NCI-H2029 (cell line): ENCODE measurements around the gene MRPL44.
"Not testable (repeated sequence)": the region's sequence is repeated elsewhere in the genome, so short reads cannot be mapped to it uniquely, and the experiment has no call there.

Experiments
- DNase-seq: peaks from one replicate; lab custom pipeline; 2025; lab: John Stamatoyannopoulos, UW

MRPL44 gene

DNA sequence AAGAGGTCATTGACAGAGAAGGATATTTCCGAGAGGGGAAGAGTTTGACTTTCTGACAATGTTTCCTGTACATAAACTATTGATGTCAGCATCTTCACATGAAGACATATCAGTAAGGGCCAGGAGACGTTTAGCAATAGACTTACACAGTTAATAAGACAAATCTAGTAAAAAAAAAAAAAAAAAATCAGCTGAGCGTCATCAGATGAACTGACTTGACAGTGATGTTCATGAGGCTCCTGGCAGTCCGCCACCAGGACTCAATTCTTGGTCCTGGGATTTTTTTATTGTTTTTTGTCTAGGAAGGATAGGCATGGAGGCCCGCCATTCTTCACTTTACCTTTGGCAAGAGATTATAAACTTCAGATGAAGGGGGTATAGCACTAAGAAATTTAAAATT lies 14.5 kb downstream of the MRPL44 start:
- no peak for DNase-seq

DNA sequence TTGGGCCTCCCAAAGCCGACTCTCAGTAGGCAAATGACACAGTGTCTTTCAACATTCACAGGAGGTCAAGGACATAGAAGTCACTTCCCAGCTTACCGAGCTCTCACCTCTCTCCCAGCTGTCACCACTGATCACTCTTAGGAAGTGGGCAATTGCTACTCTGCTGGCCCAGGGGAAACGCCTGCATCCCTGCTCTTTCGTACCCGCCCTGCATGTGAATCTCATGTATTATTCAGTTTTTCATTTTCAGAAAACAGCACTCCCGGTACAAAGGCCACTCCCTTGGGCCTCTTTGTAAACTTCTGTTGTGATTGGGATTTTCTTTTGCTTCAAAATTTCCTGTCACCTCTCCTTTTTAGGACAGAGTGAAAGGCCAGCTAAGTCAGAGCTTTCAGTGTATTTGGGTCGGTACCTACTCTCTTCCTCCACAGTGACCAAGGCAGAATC lies 15.4 kb downstream of the MRPL44 start:
- DNase-seq = no peak

DNA sequence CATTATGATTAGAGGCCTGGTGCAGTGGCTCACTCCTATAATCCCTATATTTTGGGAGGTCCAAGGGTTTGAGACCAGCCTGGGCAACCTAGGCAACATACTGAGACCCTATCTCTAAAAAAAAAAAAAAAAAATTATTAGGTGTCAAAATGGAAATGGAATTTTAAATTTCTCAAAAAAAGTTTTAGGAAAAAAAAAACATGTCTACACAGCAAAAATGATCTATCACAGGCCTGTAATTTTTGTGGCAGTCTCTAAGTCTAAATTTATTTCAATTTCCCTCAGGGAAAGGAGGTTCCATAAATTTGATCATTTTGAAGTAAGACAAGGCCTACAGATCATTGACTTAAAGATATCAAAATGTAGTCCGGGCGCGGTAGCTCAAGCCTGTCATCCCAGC lies 16.3 kb downstream of the MRPL44 start:
- DNase-seq = no peak

DNA sequence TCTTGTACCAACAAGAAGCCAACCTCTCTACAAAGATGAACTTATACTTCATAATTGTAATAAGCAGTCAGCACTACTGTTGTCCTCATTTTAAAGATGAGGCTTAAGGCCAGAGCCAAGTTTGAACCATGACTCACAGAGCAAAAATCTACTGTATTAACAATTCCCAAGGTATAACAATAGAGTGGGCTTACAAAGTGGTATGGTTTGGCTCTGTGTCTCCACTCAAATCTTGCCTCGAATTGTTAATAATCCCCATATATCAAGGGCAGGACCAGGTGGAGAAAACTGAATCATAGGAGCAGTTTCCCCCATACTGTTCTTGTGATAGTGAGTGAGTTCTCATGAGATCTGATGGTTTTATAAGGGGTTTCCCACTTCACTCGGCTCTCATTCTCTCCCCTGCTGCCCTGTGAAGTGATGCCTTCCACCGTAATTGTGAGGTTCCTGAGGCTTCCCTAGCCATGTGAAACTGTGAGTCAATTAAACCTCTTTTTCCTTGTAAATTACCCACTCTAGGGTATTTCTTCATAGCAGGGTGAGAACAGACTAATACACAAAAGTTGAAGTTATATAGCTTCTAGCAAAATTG lies 19.5 kb downstream of the MRPL44 start:
- no peak for DNase-seq

DNA sequence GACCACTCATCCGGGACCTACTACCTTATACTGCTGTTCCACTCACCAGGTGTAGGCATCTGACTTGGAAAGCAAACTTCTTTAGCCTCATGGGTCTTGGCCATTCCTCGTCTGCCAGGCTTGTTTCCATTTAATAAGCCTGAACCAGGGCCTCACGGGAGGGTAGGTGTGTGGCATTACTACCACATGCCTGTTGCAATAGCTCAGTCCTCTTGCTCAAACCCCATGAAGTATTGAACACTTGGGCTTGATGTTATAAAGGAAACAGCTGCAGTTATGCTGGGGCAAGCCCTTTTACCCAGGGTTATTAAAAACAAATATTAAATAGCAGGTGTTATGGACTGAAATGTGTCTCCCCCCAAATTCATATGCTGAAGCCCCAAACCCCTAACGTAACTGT lies 21.2 kb downstream of the MRPL44 start:
- no peak for DNase-seq

DNA sequence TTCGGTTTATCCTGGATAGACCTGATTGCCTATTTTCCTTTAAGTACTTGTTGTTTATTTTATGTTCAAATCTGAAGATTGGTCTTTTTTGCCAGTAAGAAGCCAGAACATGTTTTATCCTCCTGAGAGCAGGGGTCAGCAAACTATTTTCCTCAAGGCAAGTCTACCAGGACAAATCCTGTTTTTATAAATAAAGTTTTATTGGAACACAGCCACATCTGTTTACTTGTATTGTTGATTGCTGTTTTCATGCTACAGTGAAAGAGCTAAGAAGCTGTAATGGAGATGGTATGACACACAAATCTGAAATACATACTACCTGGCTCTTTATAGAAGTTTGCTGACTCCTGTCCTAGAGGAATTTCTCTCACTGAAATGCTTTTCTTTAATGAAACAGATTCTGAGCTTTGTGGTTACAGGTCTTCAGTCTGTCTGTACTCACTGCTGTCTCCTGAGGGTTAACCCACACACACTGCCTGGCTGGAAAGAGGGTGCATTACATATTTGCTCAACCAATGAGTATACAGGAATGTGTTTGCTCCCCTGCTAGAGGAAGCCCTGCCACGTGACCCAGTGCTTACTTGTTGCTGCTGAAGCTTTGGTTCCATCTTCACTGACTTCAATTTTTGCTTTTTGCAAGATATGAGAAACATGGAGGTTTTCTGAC lies 22.6 kb downstream of the MRPL44 start:
- no peak for DNase-seq

DNA sequence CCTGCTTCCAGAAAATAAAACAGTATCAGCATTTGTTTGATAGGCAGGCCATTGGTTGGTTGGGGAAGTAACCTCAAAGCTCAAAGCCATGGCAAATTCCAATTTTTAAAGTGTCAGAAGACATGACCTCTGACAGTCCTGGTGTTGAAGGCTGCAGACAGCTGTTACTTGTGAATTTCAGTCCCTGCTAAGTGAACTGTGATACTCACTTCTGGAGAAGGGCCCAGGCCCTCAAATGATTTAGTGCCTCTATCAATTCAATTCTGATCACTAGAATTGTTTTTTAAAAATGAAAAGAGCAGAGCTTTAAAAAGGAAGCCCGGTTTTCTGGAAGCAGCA lies 23.1 kb downstream of the MRPL44 start:
- no peak for DNase-seq

DNA sequence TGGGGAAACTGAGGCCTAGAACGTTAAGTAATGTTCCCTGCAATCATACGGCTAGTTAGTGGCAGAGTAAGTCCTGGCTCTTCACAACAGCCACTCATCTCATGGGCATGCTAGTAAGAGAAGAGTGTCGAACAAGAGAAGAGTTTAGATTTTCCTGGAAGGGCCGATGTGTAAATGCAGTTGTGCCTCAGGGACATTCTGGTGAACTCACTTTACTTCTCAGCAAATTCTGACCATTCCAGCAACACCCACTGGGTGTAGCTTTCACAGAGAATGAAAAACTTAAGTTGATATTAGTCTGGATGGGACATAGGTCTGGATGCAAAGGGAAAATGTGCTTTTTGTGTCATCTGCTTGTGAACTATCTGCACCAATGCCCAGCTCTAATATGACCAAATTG lies 23.5 kb downstream of the MRPL44 start:
- no peak for DNase-seq

DNA sequence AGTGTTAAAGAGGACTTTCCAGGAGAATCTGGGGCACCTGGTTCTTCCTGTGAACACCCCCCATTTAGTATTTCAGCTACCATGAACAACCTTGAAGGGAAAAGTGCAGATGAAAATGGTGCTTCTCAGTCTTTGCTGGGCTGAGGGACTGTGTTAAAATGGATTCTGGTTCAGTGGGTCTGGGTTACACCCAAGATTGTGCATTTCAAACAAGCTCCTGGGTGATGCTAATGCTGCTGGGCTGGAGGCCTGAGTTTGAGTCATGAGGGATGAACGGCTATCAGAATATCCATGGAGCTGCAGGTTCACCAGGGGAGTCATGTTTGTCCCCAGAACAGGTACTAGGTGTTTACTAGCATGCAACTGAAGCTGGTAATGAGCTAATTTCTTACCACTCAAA lies 24.0 kb downstream of the MRPL44 start:
- no peak for DNase-seq

DNA sequence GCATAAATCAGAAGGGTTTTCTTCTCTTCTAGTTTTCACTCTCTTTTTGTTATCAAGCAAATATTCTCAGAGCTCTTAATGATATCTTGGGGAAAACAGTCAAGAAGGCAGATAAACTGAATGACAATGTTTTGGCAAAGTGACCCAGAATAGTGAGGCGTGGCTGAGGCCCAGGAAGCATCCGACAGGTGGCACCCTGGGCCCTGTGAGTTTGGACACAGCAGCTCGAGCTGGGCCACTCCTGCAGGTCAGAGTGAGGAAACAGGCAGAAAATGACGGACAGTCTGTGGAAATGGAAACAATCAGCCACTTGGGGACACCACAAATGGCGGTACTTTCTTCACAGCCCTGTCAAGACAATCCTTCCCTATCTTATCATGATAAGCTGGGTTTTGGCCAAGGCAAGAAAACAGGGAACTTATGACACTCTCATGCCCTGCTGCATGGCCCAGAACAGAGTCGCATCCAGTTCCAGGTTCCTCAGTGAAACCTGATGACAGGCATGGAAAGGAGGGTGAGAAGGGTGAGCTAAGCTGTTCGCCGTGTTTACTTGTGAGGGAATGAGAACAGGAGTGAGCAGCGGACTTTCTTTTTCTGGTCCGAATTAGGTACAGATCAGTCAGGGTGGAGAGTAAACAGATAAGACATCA lies 32.1 kb downstream of the MRPL44 start:
- DNase-seq = no peak

DNA sequence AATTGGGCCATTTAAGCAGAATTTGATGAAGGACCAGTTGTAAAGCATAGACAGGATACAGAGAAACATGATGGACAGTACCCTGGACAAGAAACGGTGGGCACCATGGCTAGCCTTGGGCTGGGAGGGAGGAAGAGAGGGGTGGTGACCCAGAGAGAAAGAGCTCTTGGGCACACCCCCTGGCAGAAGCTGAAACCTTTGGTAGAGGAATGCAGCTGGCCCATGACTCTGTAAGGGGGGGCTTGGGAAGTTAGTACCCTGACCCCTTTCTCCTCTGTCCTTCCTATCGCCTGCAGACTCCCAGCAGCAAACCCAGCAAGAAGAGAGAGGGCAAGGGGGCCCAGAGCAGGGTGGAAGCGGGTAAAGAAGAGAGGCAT lies 32.6 kb downstream of the MRPL44 start:
- DNase-seq = no peak

DNA sequence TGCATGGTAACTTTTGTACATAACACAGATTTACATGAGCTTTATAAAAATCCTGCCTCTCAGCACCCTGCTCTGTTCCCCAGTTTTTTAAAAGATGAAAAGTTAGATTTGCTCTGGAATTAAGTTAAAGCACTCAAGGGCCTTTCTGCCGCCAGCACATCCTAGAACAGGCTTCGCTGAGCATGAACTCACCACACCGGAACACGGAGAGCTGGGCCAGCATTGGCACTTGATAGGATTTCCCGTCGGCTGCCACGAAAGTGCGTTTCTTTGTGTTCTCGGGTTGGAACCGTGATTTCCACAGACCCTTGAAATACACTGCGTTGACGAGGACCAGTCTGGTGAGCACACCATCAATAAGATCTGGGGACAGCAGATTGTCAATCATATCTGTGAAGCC lies 34.3 kb downstream of the MRPL44 start:
- DNase-seq = no peak

DNA sequence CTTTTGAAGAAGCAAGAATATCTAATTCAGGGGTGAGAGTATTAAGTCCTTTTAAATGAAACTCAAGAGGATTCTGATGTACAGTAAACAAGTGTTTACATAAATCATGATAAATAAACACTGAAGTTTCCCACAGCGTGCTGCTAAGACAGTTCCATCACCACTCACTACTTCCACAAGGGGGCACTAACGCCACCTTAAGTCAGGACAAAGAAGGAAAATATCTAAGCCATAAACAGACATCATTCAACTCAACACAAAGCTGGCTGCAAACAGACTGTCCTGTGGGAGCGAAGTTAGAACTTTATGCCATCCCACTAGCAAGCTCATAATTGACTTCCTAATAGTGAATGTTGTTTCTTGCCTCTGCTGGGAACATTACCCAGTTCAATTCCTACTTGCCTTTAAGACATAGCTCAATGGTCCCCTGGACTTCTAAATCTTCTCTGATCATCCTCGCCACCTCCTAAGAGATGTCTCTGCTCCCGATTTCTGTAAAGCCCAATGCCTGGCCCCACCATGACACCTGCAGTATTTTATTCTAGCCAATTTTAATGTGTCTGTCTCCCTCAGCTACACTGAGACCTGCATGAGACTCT lies 36.5 kb downstream of the MRPL44 start:
- DNase-seq = peak; percentile 39

DNA sequence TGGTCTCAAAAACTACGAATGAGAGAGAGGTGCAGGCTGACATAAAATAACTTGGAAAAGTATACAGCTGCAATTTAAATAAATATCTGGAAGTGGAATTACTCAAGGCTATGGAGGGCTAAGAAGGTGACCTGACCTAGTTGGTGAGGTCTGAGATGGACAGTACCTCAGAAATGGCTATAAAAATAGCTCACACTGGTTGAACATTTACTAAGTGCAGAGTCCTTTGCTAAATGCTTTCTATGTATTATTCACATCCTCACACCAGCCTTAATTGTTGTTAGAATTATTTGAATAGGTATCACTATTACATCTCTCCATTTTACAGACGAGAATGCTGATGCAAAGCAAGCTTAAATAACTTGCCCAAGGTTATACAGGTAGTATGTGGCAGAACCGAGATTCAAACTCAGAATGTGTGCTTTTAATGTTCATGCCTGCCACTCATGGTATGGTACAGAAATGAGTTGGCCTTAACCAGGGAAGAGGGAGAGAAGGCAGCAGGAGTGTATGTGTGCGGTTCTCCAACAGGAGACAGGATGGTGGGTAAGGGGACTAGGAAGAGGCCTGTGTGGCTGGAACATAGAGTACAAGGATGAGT lies 37.4 kb downstream of the MRPL44 start:
- DNase-seq = no peak

DNA sequence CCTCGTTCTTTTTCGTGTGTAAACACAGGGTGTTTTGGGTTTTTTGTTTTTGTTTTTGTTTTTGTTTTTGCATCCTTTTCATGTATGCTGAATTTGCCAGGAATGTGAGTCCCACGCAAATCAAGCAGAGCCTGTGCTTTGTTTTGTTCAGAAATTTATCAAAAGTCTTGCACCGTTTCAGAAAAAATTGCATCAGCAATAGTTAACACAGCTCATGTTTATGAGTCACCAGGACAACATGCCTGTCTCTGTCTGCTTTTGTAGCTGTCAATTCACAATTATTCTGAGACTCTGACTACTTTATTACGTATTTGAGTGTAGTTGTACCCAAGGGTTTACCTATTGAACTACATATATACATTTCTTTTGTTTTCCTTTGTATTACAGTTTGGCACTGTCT lies 38.3 kb downstream of the MRPL44 start:
- no peak for DNase-seq

DNA sequence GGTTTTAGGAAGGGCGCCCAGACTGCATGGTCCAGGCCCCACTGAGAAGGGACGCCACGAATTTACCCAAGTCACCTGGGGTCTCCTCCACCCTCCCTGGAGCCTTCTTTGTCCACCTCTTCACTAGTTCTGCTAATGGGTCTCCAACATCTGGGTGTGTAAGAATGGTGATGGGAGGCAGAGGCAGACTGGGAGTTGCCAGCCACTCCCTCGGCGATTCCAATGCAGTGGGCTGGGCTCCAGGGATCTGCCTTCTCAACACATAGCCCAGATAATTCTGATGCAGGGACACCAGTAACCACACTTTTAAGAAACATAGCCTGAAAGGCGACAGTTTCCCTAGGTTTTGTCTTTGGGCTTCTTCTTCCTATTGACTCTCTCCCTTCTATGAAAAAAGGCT lies 39.1 kb downstream of the MRPL44 start:
- no peak for DNase-seq

DNA sequence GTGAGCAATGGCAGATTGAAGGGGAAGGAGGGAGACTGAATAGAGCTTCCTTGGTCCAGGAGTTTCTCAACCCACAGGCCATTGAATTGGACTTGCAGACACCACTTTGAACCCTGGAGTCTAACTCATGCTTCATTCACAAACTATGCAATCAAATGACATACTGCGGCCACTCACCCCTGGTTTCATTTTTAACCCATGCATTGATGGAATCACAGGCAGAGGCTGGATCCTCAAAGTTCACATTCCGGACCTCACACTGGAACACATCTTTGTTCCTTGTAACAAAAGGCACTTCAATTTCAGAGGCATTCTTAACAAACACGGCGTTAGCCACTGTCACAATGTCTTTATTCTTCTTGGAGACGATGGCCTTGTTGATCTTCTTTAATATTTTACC lies 40.7 kb downstream of the MRPL44 start:
- no peak for DNase-seq

DNA sequence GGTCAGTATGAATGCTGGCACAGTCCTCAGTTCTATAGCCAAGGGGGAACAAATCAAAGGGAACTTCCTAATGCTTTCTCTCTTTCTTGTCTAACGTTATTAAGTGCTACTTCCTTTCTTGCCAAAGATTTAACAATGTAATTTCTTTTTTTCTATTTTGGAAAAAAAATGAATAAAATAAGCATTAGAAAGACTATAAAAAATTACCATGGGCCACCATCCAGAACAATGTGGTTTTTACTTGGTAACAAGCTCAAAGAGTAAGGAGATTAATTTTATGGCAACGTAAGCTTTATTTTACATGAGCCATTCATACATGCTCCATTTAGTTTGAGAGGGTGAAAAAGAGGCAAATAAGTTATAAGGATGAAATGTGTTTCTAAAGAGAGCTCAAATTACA lies 41.7 kb downstream of the MRPL44 start:
- no peak for DNase-seq

DNA sequence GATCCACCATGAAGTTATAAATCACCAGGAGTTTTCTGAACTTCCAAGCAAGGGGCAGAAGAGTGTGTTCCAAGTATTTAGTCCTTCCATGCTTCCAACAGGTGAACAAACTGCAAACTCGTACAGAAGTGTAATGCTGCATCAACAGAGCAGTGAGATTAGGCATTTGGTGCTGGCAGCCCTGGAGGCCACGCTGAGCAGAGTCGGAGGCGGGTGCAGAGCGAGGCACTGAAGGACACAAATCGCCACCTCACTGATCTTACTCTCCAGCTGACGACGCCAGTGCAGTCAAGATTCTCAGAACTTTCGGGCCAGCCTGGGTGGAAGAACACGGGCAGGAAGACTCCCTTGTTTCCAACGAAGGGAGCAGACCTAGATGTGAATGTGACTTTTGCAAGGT lies 42.6 kb downstream of the MRPL44 start:
- no peak for DNase-seq

DNA sequence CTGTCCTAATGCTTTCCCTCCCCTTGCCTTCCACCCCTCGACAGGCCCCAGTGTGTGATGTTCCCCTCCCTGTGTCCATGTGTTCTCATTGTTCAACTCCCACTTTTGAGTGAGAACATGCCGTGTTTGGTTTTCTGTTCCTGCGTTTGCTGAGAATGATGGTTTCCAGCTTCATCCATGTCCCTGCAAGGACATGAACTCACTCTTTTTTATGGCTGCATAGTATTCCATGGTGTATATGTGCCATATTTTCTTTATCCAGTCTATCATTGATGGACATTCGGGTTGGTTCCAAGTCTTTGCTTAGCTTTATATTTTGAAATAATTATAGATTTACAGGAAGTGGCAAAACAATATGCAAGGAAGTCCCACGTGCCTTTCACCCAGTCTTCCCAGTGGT lies 43.4 kb downstream of the MRPL44 start:
- not testable (repeated sequence) for DNase-seq

DNA sequence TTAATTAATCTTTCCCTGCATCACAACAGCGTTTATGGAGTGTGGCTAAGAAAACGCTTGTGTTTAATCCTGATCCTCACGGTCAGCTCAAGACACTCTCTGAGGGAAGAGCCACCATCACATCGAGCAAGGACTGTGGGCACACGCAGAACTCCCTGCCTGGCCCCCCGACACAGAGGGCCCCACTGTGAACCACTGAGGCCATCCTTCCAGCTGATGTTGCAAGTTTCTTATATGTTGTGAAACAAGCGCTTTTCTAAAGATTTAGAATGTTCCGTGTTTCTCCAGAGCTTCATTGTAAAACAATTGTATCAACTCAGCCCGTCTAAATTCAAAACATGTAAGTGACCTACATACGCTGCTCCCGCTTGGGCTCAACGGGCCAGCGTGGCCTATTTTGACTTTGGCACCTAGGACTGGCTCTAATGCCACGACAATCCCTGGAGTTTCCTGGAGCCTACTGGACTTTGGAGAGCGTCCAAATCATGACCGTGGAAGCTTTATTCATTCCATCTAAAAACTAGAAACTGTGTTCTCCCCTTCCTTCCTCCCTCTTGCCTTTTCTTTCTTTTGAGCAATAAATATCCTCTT lies 46.9 kb downstream of the MRPL44 start:
- DNase-seq = no peak

DNA sequence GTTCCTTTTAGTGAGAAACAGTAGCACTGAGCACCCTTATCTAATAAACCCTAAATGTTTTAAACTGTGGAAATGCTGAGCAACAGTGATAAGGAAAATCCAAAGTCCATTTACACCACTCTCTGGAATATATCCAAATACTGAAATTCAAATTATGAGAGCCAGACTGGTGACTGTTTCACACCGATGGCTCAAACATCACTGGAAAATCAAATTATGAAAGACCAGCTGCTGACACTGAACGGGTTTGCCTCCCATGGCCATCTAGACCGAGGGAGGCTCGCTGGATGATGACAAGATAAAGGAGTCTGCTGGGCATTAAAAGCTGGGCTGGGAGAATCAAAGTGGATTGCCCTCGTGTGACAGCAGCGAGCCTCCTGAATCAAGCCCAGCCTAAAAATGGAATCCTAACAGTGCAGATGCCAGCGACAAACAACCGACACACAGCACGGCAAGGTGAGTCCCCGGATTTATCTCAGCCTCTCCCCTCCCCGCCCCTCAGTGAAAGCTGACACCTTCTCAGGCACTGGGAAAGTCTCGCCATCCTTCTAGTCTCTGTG lies 51.5 kb downstream of the MRPL44 start:
- no peak for DNase-seq
